ENCODE results near the gene HECTD1. TPM values are rescaled to one million over a fixed set of nuclear protein-coding genes. Genes with fewer than 3 reads are reported as not detected.

The HECTD1 gene
- total and polyA plus RNA-seq, 9 of the 15 experiments (the other 6 are each of a cell fraction or from before 2014, with no cell fraction given) = 27.9 to 111 (median 78.1) TPM

GRCh38 chr14:31243860-31244259, 36.3 kb upstream of the HECTD1 start (continued):
- TF ChIP-seq BCLAF1 (IDR thresholded peaks at IDR 0.05; ENCODE audit: borderline replicate concordance in 1 of 2, control insufficient read depth in 1 of 2, low read depth in 2 of 2, low read length in 1 of 2) (no peak), NRF1 (conservative IDR thresholded peaks at IDR 0.05 in 1 of 2, IDR thresholded peaks at IDR 0.05 in 1 of 2) (no peak), CC2D1A (IDR thresholded peaks at IDR 0.05) (peak; percentile 73; the same call in 1 of the 2 replicates), DPF2 (IDR thresholded peaks at IDR 0.05) (peak; percentile 78), SMARCE1 (IDR thresholded peaks at IDR 0.05) (peak; percentile 53; the same call in 1 of the 2 replicates), MED1 (CRISPR knock-in tag; IDR thresholded peaks at IDR 0.05; ENCODE audit: borderline replicate concordance) (no peak), FOXM1 (IDR thresholded peaks at IDR 0.05; ENCODE audit: low read depth) (peak; percentile 71), FOXM1 (CRISPR knock-in tag; IDR thresholded peaks at IDR 0.05; ENCODE audit: low read depth) (no peak), LCOR (CRISPR knock-in tag; IDR thresholded peaks at IDR 0.05) (no peak), IFI16 (CRISPR knock-in tag; IDR thresholded peaks at IDR 0.05) (no peak), ELK1 (CRISPR knock-in tag; IDR thresholded peaks at IDR 0.05) (no peak), PML (IDR thresholded peaks at IDR 0.05; ENCODE audit: low read length) (no peak)
- TF ChIP-seq, protein P1, sequence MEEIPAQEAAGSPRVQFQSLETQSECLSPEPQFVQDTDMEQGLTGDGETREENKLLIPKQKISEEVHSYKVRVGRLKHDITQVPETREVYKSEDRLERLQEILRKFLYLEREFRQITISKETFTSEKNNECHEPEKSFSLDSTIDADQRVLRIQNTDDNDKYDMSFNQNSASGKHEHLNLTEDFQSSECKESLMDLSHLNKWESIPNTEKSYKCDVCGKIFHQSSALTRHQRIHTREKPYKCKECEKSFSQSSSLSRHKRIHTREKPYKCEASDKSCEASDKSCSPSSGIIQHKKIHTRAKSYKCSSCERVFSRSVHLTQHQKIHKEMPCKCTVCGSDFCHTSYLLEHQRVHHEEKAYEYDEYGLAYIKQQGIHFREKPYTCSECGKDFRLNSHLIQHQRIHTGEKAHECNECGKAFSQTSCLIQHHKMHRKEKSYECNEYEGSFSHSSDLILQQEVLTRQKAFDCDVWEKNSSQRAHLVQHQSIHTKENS (CRISPR knock-in tag; IDR thresholded peaks at IDR 0.05) = no peak

All from K562 (cell line).